K562 (cell line): Measurements from ENCODE around the gene MYL9. TPM values are rescaled to one million over a fixed set of nuclear protein-coding genes. Genes with fewer than 3 reads are reported as not detected.

Experiments used
- ATAC-seq: fragments of 200-7000 bp; cut with Tn5 transposase; 3 replicates; pipeline ENCODE4 v1.9.1; 2020; ENCODE audit warnings: moderate library complexity
- BruUV-seq: library from RNA; stranded (reverse); fragments of 400-500 nt; replicated peaks from 2 replicates; lab custom pipeline; 2021; lab: Mats Ljungman, UMichigan
- CTCF ChIA-PET: fragments of 300-600 bp; formaldehyde crosslinking; extraction: SDS; loops from one replicate; lab custom pipeline; 2021; ENCODE audit warnings: low intra/inter-chr PET ratio; lab: Yijun Ruan, JAX
- POLR2A ChIA-PET: fragments of 300-600, 350-650 bp; sonication (Branson Sonifier 250); formaldehyde crosslinking; extraction: SDS; loops from one replicate; lab custom pipeline; 2021; ENCODE audit warnings: antibody characterized with exemption, inconsistent platforms; lab: Yijun Ruan, JAX
- DNase-seq, 4 experiments: peaks; one replicate each; pipeline versions ENCODE4 v3.0.0 to v3.0.0-alpha.2; 2011 to 2018; ENCODE audit warnings: low spot score in 3 of 4, mixed read lengths in 3 of 4; ENCODE audit errors: extremely low read depth in 1 of 4
- FAIRE-seq: peaks from 2 replicates; lab custom pipeline; 2011; peaks lifted over from hg19 to GRCh38; lab: Jason Lieb, UNC
- H2AFZ ChIP-seq: 2 replicates; pipeline ENCODE4 v1.6.0; 2011; ENCODE audit warnings: low read depth, low read length, control low read depth, inconsistent platforms
- H3K27ac ChIP-seq: fragments of 200-600 bp; 3 replicates; pipeline ENCODE4 v1.8.0; 2011; ENCODE audit warnings: low read depth, mild to moderate bottlenecking, control low read depth, inconsistent platforms, low read length, moderate library complexity, mixed read lengths; ENCODE audit errors: extremely low read depth
- H3K27me3 ChIP-seq, 2 experiments: fragments of 300-600 bp in 1 of 2; 2 replicates in 1 of 2; 3 replicates in 1 of 2; pipeline versions ENCODE4 v1.6.0 to v1.8.0; 2011; ENCODE audit warnings: inconsistent platforms in 2 of 2, low read length in 2 of 2, mild to moderate bottlenecking in 1 of 2, mixed read lengths in 1 of 2, moderate library complexity in 1 of 2; ENCODE audit not compliant: control insufficient read depth in 2 of 2, insufficient read depth in 2 of 2
- H3K36me3 ChIP-seq: fragments of 300-600 bp; 3 replicates; pipeline ENCODE4 v1.8.0; 2011; ENCODE audit warnings: mild to moderate bottlenecking, low read length, inconsistent platforms; ENCODE audit not compliant: control insufficient read depth, insufficient read depth
- H3K4me1 ChIP-seq, 2 experiments: fragments of 200-600 bp in 1 of 2; replicated peaks in 1 of 2; 2 replicates in 1 of 2; 3 replicates in 1 of 2; pipeline versions ENCODE4 v1.5.1 to v1.8.0; 2011; ENCODE audit warnings: inconsistent platforms in 2 of 2, low read length in 2 of 2, mild to moderate bottlenecking in 1 of 2, mixed read lengths in 1 of 2, moderate library complexity in 1 of 2; ENCODE audit not compliant: control insufficient read depth in 2 of 2, insufficient read depth in 2 of 2
- H3K4me2 ChIP-seq: 2 replicates; pipeline ENCODE4 v1.6.1; 2011; ENCODE audit warnings: low read length, control low read depth, inconsistent platforms, mixed read lengths; ENCODE audit not compliant: insufficient read depth
- H3K4me3 ChIP-seq: fragments of 200-600 bp; sonication (generic), shearing (Covaris generic); 2 replicates; pipeline ENCODE4 v1.5.1; 2016; ENCODE audit warnings: control low read depth, inconsistent platforms
- H3K79me2 ChIP-seq: fragments of 200-600 bp; 3 replicates; pipeline ENCODE4 v1.8.0; 2011; ENCODE audit warnings: low read length, inconsistent platforms; ENCODE audit not compliant: control insufficient read depth, insufficient read depth
- H3K9ac ChIP-seq, 2 experiments: 2 replicates each; pipeline versions ENCODE4 v1.6.0 to v1.6.1; 2011; ENCODE audit warnings: low read depth in 2 of 2, low read length in 2 of 2, control low read depth in 1 of 2, inconsistent platforms in 1 of 2, mild to moderate bottlenecking in 1 of 2, mixed read lengths in 1 of 2; ENCODE audit not compliant: insufficient read depth in 1 of 2
- H3K9me1 ChIP-seq: one replicate; pipeline ENCODE4 v1.6.0; 2011; ENCODE audit warnings: inconsistent platforms, mild to moderate bottlenecking, low read length, moderate library complexity; ENCODE audit not compliant: control insufficient read depth, insufficient read depth
- H3K9me3 ChIP-seq: replicated peaks from 2 replicates; pipeline ENCODE4 v1.5.1; 2011; ENCODE audit warnings: low read depth, low read length, inconsistent platforms; ENCODE audit not compliant: control insufficient read depth, insufficient read depth
- H4K20me1 ChIP-seq: replicated peaks from 2 replicates; pipeline ENCODE4 v1.6.1; 2011; ENCODE audit warnings: low read length, inconsistent platforms, mixed read lengths; ENCODE audit not compliant: control insufficient read depth, insufficient read depth
- CREM ChIP-seq: IDR thresholded peaks from 2 replicates; pipeline ENCODE4 v1.6.1; 2014; ENCODE audit warnings: antibody characterized with exemption, low read depth
- TBL1XR1 ChIP-seq, 2 experiments: IDR thresholded peaks; 2 replicates each; pipeline ENCODE4 v1.6.1; 2012; ENCODE audit warnings: improper control_type of control experiment in 2 of 2, low read length in 2 of 2, mild to moderate bottlenecking in 1 of 2
- ZKSCAN8 ChIP-seq: fragments of 200-800 bp; sonication (Bioruptor generic); IDR thresholded peaks from 2 replicates; pipeline ENCODE4 v1.6.1; 2016; ENCODE audit warnings: missing genetic modification characterization, missing compliant biosample characterization
- WGBS: fragments of 100-300 bp; shearing (Covaris generic); methylation state at CpG from one replicate; pipeline ENCODE4 v1.1.6; 2016; ENCODE audit warnings: low coverage, mixed read lengths; ENCODE audit not compliant: insufficient coverage; ENCODE audit errors: missing lambda C conversion rate; 5-methylcytosine and 5-hydroxymethylcytosine counted together
- in situ Hi-C: fragments of 300-500 bp; cut with MboI; formaldehyde crosslinking; loops from 4 replicates; pipeline ENCODE4 v1.15.0; 2018; ENCODE audit warnings: inconsistent platforms, mixed read lengths
- intact Hi-C: fragments of 100-400 bp; cut with micrococcal nuclease; formaldehyde crosslinking; loops from 2 replicates; pipeline ENCODE4 v1.14.2; 2022
- polyA plus RNA-seq, 8 experiments: library from polyadenylated mRNA; depleted of rRNA in 4 of 8; stranded (reverse) in 5 of 8; unstranded in 3 of 8; fragments of >200 nt; fragmentation: Nextera tagmentation in 2 of 8; fragmentation: Illumina TruSeq in 1 of 8; extraction: Ambion mirVana in 2 of 8; extraction: Trizol in 1 of 8; gene quantifications; 2 replicates each; pipeline versions ENCODE4 v1.2.1 to v1.2.3, GENCODE V29; 2011 to 2014; ENCODE audit warnings: inconsistent platforms in 1 of 8, missing spikeins in 1 of 8
- total RNA-seq, 7 experiments: library from RNA; depleted of rRNA in 6 of 7; stranded (reverse); fragments of >200 nt in 6 of 7; fragmentation: Illumina TruSeq in 2 of 7; extraction: Trizol in 2 of 7; gene quantifications; 2 replicates each; pipeline versions ENCODE4 v1.2.1 to v1.2.3, GENCODE V29; 2011 to 2021; ENCODE audit warnings: low replicate concordance in 1 of 7
- TF ChIP-seq, protein P1 (sequence below): sonication (generic); formaldehyde crosslinking; IDR thresholded peaks from 2 replicates; pipeline ENCODE4 v1.8.0; 2022; ENCODE audit warnings: missing genetic modification reagents, mild to moderate bottlenecking, moderate library complexity, borderline replicate concordance

MYL9 gene
- total and polyA plus RNA-seq, 9 of the 15 experiments (the other 6 are each of a cell fraction or from before 2014, with no cell fraction given) = 0.11 to 3.2 (median 0.81) TPM; not detected in 1

DNA sequence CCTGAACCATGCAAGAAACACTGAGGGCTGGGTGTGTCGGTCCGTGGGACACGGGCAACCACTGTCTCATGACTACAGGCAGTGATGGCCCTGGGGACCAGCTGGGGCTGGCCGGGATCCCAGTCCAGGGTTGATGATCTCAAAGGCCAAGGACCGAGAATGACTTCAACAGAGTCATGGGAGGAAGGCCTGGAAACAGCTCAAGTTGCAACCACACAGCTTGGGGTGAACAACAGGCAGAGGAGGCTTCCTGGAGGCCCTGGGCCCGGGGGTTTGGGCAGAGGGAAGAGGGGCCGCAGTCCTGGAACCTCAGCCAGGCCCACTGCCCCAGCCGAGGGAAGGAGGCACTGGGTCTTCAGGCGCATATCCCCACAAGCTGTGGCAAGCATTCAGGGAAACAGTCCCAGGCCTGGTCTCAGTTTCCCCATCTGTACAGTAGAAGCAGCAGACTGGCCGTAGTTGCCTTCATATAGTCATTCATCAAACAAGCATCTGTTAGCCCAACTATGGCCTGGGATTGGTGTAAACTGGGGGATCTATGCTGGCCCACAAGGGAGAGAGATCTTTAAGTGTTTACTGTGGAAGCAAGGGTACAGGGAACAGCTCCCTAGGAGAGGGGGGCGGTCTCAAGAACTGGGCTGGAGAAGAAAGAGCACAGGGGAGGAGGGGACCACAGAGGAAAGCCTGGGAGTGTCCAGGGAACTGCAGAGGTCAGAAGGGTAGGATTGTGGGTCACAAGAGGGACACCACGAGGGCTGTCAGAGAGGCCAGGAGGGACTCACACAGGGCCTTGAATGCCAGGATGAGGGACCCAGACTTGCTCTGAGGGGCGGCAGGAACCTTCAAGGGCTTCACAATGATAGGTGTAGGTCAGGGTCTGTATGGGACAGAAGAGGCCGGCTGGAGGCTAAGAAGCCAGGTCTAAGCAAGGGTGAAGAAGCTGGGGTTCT, 2.1 kb downstream of the MYL9 start:
- BruUV-seq = no TSS peak

More for the DNA sequence above, 2.1 kb downstream of the MYL9 start:
- CTCF ChIA-PET = no interaction called here
- H3K9me1 ChIP-seq = no peaks in the 10 kb centered on the region
- TF ChIP-seq, protein P1, sequence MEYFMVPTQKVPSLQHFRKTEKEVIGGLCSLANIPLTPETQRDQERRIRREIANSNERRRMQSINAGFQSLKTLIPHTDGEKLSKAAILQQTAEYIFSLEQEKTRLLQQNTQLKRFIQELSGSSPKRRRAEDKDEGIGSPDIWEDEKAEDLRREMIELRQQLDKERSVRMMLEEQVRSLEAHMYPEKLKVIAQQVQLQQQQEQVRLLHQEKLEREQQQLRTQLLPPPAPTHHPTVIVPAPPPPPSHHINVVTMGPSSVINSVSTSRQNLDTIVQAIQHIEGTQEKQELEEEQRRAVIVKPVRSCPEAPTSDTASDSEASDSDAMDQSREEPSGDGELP (CRISPR knock-in tag) = peak; percentile 32; the same call in 1 of the 2 replicates
- TF ChIP-seq CREM = peak; percentile 27; the same call in 1 of the 2 replicates
- TF ChIP-seq TBL1XR1 (IDR thresholded peaks at IDR 0.05; ENCODE audit: low read length in 2 of 2) = no peak
- TF ChIP-seq ZKSCAN8 (CRISPR knock-in tag) = no peak
- ATAC-seq = no peak
- H3K36me3 ChIP-seq = no peaks in the 10 kb centered on the region
- H2AFZ ChIP-seq = no peak overlapping the region
- H3K9ac ChIP-seq = peak overlapping the region in 1 of 2 experiments; percentile 71; a peak in 2 of 4 replicates
- no peak for DNase-seq
- 55% methylated on average over 10 of the region's 14 CpGs for WGBS
- no peak overlapping the region for H3K4me2 ChIP-seq
- intact Hi-C loops (loop anchor here (10.0 kb wide), 1 partner anchor 109 kb away; no protein-coding TSS in a partner anchor), in situ Hi-C loops (loop anchor here (10.0 kb wide), 1 partner anchor 1469 kb away; no protein-coding TSS in a partner anchor)
- no peaks in the 10 kb centered on the region for H3K79me2 ChIP-seq
- no peak for FAIRE-seq
- H3K9me3 ChIP-seq = no peaks in the 10 kb centered on the region
- no peaks in the 10 kb centered on the region for H3K27me3 ChIP-seq
- H3K4me1 ChIP-seq = peaks cover 0 to 47% of the 10 kb centered on the region in 2 experiments; a peak in 3 of 5 replicates
- no peaks in the 10 kb centered on the region for H4K20me1 ChIP-seq
- POLR2A ChIA-PET = interaction anchor here (0.6 to 1.1 kb wide), 5 partner anchors 10 to 309 kb away, joined by 3 to 5 read pairs (median 3); no protein-coding TSS in a partner anchor
- no peak overlapping the region for H3K4me3 ChIP-seq
- H3K27ac ChIP-seq = no peak overlapping the region
